SHP77 (cell line): ENCODE results near the gene PM20D1.

Experiments
- DNase-seq, 2 experiments: peaks; one replicate each; lab custom pipeline; 2025; lab: John Stamatoyannopoulos, UW

PM20D1 gene

DNA sequence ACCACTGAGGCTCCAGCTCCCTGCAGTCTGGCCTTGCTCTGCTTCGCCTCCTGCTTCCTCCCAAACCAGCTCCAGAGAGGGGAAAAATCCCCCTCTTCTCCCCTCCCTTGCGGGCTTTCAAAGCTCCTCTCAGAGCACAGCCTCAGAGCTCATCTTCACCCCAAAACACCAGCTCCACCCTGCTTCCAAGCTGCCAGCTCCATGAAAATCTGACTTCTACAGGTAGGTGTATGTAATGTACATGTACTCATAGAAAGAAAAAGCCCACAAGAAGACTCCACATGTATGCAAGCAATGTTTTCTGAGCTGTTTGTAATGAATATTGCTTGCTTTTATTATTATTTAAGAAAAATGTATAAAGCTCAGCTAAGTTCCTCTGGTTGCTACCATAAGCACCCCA is 45.3 kb downstream of the PM20D1 start:
- no peak for DNase-seq

DNA sequence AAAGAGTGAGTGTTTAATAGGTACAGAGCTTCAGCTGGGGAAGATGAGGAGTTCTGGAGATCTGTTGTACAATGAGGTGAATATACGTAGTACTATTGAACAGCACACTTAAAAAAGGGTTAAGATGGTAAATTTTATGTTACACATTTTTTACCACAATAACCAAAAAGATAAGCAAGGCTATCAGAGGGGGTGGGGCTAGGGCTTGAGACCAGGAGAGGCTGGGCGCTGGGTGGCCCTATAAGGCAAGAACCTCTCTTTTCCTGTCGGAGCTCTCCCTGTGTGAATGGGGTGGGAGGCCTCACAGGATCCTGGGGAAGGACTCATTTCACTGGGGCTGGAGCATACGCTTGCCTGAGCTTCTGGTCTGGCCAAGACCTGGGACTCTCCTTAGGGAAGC is 45.9 kb downstream of the PM20D1 start:
- DNase-seq = no peak

DNA sequence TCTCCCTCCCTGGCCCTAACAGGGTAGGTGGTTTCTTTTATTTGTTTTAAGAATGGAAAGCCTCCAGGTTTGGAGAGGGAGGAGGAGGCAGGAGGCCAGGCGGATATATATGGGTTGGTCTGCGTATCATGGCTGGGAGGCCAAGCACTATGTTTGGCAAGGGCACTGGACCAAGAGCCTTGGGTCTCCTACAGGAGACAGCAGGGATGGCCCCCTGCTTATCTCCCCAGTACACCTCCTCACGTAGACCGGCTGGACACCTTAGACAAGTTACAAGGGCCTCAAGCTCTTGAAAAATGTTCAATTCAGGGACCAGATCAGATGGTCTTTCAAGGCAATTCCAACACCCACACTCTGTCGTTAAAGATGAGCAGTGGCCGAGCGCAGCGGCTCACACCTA is 47.9 kb downstream of the PM20D1 start:
- DNase-seq = no peak

DNA sequence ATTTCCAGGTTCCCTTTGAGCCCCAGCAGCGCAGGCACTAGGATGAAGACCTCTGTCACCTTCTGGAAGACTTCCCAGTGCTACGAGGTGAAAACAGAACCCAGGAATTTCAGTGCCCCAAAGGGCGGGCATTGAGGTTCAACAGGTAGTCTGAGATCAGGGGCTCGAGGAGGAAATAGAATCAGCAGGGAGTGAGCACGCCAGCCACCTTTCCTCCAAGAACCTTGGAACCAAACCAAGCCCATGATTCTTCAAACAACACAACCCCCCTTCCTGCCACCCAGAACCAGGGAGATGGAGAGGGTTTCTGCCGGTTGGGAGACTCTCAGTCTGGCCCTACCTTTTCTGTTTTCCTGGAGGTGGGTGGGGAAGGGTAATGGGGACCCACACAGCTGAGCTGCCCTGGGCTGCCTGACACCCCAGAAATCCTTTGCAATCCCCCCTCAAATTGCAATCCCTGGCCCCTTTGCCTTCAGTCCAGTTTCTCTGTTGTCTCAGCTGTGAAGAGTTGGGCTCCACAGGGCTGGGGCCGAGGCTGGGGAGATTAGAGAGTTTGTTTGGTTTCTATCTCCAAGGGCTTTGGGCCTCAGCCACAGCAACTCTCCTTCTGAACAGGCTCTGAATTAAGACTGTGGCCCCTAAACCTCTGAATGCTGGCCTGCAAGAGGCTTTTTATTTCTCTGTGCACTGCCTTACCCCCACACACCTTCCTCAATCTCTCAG is 48.8 kb downstream of the PM20D1 start:
- no peak for DNase-seq

DNA sequence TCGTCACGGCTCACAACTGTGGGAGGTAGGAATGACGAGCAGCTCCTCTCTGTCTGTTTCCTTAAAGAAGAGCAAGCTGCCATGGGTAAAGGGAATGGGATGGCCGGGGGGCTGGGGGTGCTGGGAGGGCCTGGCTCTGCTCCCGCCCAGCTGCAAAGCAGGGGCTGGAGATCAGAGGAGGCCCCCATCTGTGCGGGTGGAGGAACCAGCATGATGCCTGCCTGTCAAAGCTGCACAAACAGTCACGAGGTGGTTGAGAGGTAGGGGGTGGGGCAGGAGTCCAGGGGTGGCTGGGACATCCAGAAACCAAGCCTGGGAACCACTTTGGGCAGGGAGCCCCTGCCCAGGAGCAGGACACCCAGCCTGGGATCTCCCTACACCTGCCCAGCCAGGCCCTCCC is 49.5 kb downstream of the PM20D1 start:
- no peak for DNase-seq

DNA sequence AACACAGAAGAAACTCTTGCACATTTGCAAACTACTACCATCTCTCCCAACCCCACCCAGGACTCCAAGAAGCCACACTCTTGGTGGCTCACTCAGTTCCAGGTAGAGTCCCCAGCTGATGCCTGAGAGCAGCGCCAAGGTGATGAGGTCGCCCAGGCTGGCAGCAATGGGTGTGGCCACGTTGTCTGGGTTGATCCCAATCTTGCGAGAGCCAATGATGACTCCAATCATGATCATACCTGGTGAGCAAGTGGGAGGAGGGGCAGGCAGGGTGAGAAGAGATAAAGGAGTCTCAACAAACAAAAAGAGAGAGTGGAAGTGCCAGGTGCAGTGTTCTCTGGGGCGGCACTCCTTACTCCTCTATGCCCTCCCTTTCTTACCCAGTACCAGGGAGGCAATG is 51.4 kb downstream of the PM20D1 start:
- DNase-seq = no peak

DNA sequence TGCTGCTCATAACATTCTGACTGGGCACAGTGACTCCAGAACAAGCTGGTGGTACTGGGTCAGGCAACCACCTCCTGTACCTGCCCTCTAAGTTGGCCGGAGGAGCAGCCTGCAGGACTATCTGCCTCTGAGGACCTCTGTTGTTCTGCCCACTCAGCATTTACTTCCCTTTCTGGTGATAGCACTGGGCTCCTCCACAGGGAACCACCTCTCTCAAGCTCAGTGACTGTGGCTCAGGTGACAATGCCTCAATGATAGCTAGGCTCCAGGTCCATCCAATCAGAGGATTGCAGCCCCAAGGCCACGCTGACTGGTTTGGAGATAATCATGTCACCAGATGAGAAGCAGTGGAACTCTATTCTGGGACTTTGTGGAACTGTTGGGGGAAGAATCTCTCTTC is 52.8 kb downstream of the PM20D1 start:
- DNase-seq = no peak

DNA sequence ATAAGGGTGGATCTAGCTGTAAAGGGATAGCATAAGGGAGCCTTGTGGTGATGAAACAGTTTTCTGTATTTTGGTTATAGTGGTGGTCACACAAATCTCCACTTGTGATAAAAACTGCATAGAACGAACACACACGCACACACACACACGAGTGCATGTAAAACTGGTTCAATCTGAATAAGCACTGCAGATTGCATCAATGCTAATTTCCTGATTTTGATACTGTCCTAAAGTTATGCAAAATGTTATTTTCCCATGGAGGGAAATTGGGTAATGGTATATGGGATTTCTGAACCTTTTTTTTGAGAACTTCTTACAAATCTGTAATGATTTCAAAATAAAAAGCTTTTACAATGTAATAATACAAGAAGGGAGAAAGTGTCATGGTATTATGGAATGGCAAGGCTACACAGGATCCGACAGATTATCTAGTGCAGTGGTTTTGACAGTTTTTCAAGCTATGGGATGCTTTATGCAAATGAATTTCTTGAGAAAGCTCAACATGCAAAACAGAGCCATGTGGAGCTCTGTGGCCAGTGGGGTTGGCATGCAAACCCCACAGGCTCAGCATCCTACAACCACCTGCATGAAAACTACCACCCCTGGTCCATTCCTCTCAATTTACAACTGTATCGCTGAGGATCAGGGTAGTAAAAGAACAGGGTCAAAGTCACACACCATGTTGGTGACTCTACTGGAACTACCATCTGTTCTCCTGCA is 55.8 kb downstream of the PM20D1 start:
- DNase-seq = no peak

DNA sequence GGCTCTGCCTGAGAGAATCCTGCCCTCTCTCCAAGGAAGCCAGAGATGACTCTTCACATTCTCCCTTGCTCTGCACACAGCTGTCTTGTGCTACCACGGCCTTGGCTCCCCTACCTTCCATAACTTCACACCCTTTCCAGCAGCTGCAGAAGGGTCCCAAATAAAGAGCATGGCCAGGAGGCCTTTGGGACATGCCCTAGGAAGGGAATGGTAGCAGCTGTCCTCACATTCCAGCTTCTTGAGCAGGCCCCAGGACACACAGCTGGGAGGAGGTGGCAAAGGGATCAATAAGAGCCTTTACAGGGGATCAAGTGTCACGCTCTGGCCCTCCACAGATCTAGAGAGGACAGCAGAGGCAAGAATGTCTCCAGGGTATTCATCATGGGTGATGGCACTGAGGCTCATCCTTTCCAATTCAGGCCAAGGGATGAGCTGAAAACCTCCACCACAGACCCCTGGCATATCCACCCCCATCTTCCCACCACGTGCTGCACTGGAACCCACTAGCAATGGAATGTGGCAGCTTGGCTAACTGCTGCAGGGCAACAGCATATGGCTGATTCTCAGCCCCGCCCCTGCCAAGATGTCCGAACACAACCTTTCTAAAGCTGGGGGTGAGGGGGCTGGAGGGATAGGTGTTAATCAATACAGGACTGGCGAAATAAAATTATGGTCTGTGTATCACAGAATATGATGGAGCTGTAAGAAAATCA is 56.8 kb downstream of the PM20D1 start:
- no peak for DNase-seq

DNA sequence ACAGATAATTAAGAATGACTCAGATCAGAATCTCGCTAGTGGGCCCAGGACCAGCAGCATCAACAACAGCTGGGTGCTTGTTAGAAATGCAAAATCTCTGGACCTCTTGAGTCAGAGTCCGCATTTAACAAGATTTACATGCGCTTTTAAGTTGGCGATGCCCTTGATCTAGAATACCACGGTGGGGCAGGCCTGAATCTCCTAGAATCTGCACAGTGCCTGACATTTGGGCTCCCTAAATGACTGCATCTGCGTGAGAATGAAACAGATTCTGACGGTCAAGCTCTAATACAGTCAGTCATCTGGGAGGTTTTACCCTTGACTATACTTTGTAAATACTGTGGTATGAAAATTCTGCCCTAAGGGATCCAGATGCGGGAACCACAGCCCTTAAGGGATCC is 57.5 kb downstream of the PM20D1 start:
- no peak for DNase-seq

DNA sequence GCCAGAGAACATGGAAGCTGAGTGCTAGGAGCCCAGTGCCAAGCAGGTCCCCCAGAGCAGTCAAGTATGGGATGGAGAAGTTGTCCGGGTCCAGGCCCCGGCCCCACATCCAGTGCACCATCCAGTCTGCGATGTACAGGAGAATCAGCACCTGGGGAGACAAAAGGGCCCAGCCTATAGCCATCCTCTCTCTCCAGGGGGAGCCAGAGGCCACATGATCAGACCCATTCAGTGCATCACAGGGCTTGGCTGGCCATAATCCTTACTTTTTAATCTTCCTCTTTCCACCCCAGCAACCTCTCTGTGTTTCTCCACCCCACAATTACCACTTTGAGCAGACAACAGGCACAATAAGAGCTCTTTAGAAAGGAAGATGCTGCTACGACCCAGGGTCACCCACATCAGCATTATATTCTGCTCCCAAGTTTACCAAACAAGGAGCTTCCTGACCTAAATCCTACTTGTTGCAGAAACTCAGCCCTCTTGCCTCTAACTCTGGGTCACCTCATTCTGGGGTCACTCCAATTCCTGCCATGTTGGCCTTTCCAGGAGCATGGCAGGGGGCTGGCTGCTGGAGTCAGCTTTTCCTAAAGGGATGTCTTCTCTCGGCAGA is 58.3 kb downstream of the PM20D1 start:
- peak; percentile 45 to 46 for DNase-seq

DNA sequence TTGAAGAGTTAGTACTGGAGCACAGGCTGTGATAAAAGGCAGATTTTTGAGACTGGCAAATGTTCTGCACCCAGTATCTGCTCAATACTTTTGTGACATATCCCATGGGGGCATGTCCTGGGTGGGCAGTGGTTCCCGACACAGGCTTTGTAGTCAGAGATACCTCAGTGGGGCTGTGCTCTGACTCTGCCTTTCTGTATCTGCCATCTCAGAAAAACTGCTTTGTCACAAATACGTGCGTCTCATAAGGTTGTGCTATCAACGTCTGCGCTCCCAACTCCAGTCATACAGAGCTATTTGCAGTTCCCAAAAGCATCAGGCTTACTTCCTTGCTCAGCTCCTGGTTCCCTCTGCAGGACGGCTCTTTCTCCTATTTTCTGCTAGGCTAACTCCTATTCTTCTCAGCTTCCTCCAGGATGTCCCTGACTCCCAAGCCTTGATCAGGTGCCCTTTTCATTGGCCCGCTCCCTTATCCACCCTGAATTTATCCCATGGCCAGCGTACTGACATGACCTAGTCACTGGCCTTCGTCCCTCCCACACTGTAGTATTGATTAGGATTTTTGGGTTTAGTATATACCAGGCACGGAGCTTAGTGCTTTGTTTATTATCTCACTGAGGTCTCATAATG is 62.5 kb downstream of the PM20D1 start:
- no peak for DNase-seq

DNA sequence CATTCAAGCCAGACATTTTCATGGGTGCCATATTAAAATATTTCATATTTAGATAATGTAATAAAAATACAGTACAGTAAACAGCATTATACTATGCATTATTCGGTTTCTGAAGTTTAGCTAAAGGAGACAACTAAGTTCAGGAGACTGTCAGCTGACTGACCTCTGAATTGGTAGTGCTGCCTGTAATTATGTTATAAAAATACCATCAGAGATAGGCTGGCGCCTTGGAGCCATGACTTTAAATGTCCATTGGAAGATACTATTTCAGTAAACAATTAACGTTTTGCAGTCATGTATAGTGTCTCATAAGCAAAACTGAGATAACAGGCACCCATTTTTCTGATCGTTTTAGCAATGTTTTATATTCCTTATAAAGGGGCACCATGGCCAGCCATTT is 63.3 kb downstream of the PM20D1 start:
- DNase-seq = no peak

DNA sequence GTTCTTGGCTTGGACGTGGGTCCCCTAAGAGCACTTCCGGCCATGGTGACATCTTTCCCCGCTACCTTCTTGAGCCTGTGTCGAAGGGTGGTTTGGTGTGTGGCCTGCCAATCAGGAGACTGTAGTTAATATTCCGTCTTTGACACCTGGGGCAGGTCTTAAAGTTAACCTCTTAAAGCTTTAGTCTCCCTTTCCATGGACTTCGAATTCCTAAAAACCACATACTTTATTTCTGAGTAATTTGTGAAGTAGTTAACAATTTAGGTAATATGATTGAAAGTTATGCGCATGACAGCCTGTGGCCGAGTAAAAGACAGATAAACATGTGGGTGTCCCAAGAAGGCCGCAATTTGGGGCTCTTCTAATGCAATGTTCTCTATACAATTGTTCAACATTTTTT is 64.5 kb downstream of the PM20D1 start:
- no peak for DNase-seq

DNA sequence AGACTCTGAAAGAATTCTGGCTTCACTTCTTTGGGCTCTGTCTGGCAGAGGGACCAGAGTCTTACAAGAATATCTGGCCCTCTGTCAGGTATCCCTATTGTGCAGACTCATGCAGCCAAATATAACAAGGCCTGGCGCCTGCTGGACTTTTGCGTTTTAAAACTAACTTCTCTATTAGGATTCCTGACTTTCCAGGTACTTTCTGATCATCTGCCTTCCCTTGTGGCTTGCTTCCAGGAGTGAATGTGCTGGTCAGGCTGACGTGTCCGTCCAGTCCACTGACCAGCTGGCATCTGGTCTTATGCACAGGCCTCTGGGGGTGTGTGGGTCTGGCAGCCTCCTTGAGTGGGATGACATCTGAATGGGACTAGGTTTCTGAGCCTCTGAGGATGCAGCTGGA is 66.0 kb downstream of the PM20D1 start:
- no peak for DNase-seq

DNA sequence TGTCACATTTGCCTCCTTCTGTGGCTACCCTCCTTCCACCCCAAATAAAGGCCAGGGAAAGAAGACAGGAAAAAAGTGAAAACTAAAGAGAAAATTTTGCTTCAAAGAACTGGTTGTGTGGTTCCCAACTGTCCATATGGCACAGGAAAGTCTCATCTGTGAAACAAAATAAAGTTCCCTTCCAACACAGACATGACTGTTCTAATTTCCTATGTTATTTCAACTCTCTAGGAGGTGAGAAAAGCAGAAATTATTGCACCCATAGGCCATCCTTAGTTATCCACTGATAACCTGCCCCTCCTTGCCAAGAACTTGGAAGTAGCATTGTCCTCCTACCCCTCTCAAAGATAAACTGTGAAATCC is 66.5 kb downstream of the PM20D1 start:
- DNase-seq = no peak

DNA sequence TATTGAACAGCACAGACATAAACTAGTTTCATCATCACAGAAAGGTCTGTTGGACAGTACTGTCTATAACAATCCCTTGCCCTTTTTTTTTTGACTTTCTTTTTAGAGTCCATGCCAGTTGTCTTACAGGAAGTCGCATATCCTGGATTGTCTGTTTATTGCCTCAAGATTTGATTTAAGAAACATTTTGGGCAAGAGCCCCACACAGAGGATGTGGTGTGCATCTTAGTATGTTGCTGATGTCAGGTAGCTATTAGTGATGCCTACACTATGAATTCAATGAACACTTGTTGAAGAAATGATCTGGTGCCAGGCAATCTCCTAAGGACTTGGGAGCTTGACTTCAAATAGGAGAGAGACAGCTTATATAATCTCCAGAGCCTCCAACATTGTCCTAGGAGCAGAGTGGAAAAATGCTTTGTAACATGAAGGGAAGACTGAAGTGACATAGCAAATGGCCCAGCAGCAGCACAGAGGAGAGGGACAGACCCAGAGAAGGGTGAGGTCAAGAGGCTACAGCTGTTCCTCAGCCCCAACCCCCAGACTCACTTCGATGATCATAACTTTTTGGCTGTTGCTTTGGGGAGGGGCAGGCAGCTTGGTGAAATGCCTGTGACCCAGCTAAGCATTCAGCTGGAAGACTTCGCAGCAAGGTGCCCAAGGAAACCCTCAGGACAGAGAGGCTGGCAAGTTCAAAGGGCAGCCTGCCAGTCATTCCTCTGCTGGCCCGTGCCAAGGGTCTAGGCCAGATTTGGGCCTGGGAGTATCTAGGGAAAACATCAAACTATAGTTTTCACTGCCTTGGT is 67.1 kb downstream of the PM20D1 start:
- DNase-seq = no peak

DNA sequence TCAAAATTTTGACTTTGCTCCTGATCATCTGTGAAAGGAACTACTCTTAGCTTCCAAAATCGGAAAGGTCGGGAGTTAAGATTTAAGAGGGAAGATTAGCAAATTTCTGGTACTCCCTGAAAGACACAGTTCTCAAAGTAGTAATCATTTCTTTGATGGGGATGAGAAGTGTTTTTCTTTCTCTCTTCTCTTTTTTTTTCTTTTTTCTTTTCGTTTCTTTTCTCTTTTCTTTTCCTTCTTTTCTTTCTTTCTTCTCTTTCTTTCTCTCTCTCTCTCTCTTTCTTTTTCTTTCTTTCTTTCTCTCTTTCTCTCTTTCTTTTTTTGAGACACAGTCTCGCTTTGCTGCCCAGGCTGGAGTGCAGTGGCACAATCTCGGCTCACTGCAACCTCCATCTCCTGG is 69.6 kb downstream of the PM20D1 start:
- no peak for DNase-seq
